Activated CD4-positive, alpha-beta T cell treated with anti-CD3 and anti-CD28 coated beads, Interleukin-2, amount 10 ng/mL, durations not matched to agents 24 days and 14 days (primary cell): ENCODE data around the gene LRP6. TPM values are rescaled to one million over a fixed set of nuclear protein-coding genes. Genes with fewer than 3 reads are reported as not detected.

ENCODE experiments used
- DNase-seq: peaks from one replicate; pipeline ENCODE4 v3.0.0; 2022
- H3K27ac Mint-ChIP-seq: one replicate; pipeline ENCODE4 v1.8.0; 2022; ENCODE audit warnings: mild to moderate bottlenecking, mixed read lengths
- H3K27me3 Mint-ChIP-seq: one replicate; pipeline ENCODE4 v1.8.0; 2022; ENCODE audit warnings: mixed read lengths
- H3K36me3 Mint-ChIP-seq: one replicate; pipeline ENCODE4 v1.8.0; 2022; ENCODE audit warnings: low read depth, mild to moderate bottlenecking, mixed read lengths
- H3K4me1 Mint-ChIP-seq: one replicate; pipeline ENCODE4 v1.8.0; 2021; ENCODE audit warnings: mixed read lengths
- H3K4me3 Mint-ChIP-seq: one replicate; pipeline ENCODE4 v1.8.0; 2022; ENCODE audit warnings: mild to moderate bottlenecking, moderate library complexity, mixed read lengths
- H3K9me3 Mint-ChIP-seq: one replicate; pipeline ENCODE4 v1.8.0; 2021; ENCODE audit warnings: mixed read lengths
- intact Hi-C: fragments of 100-400 bp; cut with micrococcal nuclease; formaldehyde crosslinking; loops from one replicate; pipeline ENCODE4 v1.15.1; 2023
- total RNA-seq: library from RNA; stranded (reverse); gene quantifications from 2 replicates; pipeline ENCODE4 v1.2.3, GENCODE V29; 2022

LRP6 gene
- total RNA-seq, 1 donor from 2014 or later, result 8.4 TPM

DNA sequence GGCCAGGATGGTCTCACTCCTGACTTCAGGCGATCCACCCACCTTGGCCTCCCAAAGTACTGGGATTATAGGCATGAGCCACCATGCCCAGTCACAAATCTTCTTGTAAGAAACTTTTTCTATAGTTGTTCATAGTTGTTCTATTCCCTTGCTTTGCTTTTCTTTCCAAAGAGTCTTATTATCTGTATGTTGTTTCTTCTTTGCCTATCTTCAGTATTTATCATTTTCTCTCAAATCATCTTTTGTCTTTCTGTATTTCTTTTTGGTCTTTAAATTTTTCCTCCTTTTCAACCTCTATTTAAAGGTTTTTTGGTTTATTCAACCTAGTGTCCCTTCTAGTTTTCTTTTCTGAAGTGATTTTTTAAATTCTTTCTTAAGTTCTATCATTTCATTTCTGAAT lies 68.7 kb downstream of the LRP6 start:
- Mint-ChIP-seq H3K27ac (no peak overlapping the region), H3K4me1 (peaks cover 5% of the 10 kb centered on the region), H3K27me3 (peaks cover 30% of the 10 kb centered on the region), H3K9me3 (peaks cover 24% of the 10 kb centered on the region), H3K4me3 (no peak overlapping the region), H3K36me3 (peaks cover 3% of the 10 kb centered on the region)
- DNase-seq, result no peak
- intact Hi-C loops, result no loop called here

GRCh38 chr12:12197128-12197527 lies 69.7 kb downstream of the LRP6 start:
- peaks cover 24% of the 10 kb centered on the region for H3K9me3 Mint-ChIP-seq
- no peak overlapping the region for H3K27ac Mint-ChIP-seq
- H3K4me1 Mint-ChIP-seq, result peaks cover 5% of the 10 kb centered on the region
- no peak for DNase-seq
- intact Hi-C loops, result no loop called here
- H3K27me3 Mint-ChIP-seq, result peaks cover 38% of the 10 kb centered on the region
- no peak overlapping the region for H3K4me3 Mint-ChIP-seq
- H3K36me3 Mint-ChIP-seq, result peaks cover 3% of the 10 kb centered on the region

- H3K4me1 Mint-ChIP-seq, result no peaks in the 10 kb centered on the region
- H3K4me3 Mint-ChIP-seq, result no peak overlapping the region
- no peak for DNase-seq
- H3K27me3 Mint-ChIP-seq, result peaks cover 43% of the 10 kb centered on the region
- H3K9me3 Mint-ChIP-seq, result peaks cover 24% of the 10 kb centered on the region
- peaks cover 3% of the 10 kb centered on the region for H3K36me3 Mint-ChIP-seq
- intact Hi-C loops, result no loop called here
- H3K27ac Mint-ChIP-seq, result no peak overlapping the region
Measured at GRCh38 chr12:12195516-12195915, 71.3 kb downstream of the LRP6 start.

- peaks cover 21% of the 10 kb centered on the region for H3K9me3 Mint-ChIP-seq
- peaks cover 44% of the 10 kb centered on the region for H3K27me3 Mint-ChIP-seq
- H3K4me3 Mint-ChIP-seq, result no peak overlapping the region
- H3K27ac Mint-ChIP-seq, result no peak overlapping the region
- DNase-seq, result no peak
- intact Hi-C loops, result no loop called here
- no peaks in the 10 kb centered on the region for H3K36me3 Mint-ChIP-seq
- no peaks in the 10 kb centered on the region for H3K4me1 Mint-ChIP-seq
Measured at GRCh38 chr12:12195081-12195480, 71.8 kb downstream of the LRP6 start.

DNA sequence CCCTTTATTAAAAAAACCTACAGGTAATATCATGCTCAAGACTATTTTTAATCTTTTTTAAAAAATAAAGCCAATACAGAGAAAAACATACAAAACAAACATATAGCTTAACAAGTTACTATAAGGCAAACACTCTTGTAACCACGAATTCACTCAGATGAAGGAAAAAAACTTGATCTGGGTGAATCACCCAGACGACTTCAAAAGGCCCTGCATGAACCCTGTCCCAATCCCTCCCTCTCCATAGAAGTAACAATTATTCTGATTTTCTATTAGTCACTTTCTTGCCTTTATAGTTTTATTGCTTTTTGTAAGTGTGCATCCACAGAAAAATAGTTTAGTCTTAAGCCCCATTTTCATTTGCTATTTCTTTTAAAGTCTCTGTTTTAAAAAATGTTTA lies 72.6 kb downstream of the LRP6 start:
- no peak for DNase-seq
- Mint-ChIP-seq H3K4me3 (no peak overlapping the region), H3K27me3 (peaks cover 45% of the 10 kb centered on the region), H3K9me3 (peaks cover 18% of the 10 kb centered on the region), H3K36me3 (no peaks in the 10 kb centered on the region), H3K4me1 (no peaks in the 10 kb centered on the region), H3K27ac (no peak overlapping the region)
- intact Hi-C loops, result no loop called here

DNA sequence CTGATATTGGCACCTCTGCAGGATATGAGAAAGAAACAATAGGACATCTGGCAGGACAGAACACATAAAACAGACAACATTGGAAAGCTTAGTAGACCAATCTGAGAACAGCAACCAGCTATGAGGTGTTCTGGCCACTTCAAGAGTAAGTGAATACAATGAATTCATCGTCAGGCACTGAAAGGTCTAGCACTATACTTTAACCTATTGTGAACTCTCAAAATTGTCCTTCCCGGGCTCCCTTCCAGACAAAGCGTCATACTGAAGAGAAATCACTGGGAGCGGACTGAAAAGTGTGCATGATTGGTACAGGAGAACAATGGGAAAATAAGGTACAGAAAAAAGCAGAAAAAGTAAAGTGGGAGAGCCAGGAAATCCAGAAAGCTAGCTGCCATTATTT lies 75.8 kb downstream of the LRP6 start:
- no peaks in the 10 kb centered on the region for H3K36me3 Mint-ChIP-seq
- no peak for DNase-seq
- H3K9me3 Mint-ChIP-seq, result peaks cover 4% of the 10 kb centered on the region
- no peak overlapping the region for H3K27ac Mint-ChIP-seq
- peaks cover 43% of the 10 kb centered on the region for H3K27me3 Mint-ChIP-seq
- intact Hi-C loops, result no loop called here
- H3K4me3 Mint-ChIP-seq, result no peak overlapping the region
- no peaks in the 10 kb centered on the region for H3K4me1 Mint-ChIP-seq

GRCh38 chr12:12190087-12190809 lies 76.6 kb downstream of the LRP6 start:
- intact Hi-C loops, result no loop called here
- H3K9me3 Mint-ChIP-seq, result no peaks in the 10 kb centered on the region
- no peak for DNase-seq
- no peaks in the 10 kb centered on the region for H3K36me3 Mint-ChIP-seq
- H3K4me1 Mint-ChIP-seq, result no peaks in the 10 kb centered on the region
- no peak overlapping the region for H3K27ac Mint-ChIP-seq
- peaks cover 40% of the 10 kb centered on the region for H3K27me3 Mint-ChIP-seq
- no peak overlapping the region for H3K4me3 Mint-ChIP-seq

- Mint-ChIP-seq H3K4me1 (no peaks in the 10 kb centered on the region), H3K27ac (no peak overlapping the region), H3K4me3 (no peak overlapping the region), H3K36me3 (peaks cover 3% of the 10 kb centered on the region), H3K27me3 (peaks cover 34% of the 10 kb centered on the region), H3K9me3 (no peaks in the 10 kb centered on the region)
- intact Hi-C loops, result no loop called here
- no peak for DNase-seq
Measured at GRCh38 chr12:12185414-12185813, 81.4 kb downstream of the LRP6 start.

- H3K9me3 Mint-ChIP-seq, result no peaks in the 10 kb centered on the region
- H3K4me1 Mint-ChIP-seq, result no peaks in the 10 kb centered on the region
- no peak overlapping the region for H3K27ac Mint-ChIP-seq
- H3K27me3 Mint-ChIP-seq, result peaks cover 36% of the 10 kb centered on the region
- DNase-seq, result no peak
- intact Hi-C loops, result no loop called here
- no peak overlapping the region for H3K4me3 Mint-ChIP-seq
- peaks cover 3% of the 10 kb centered on the region for H3K36me3 Mint-ChIP-seq
Measured at GRCh38 chr12:12182703-12183365, 84.0 kb downstream of the LRP6 start.

- peaks cover 42% of the 10 kb centered on the region for H3K27me3 Mint-ChIP-seq
- DNase-seq, result no peak
- H3K9me3 Mint-ChIP-seq, result no peaks in the 10 kb centered on the region
- no peak overlapping the region for H3K4me3 Mint-ChIP-seq
- intact Hi-C loops, result no loop called here
- H3K4me1 Mint-ChIP-seq, result no peaks in the 10 kb centered on the region
- H3K36me3 Mint-ChIP-seq, result peaks cover 3% of the 10 kb centered on the region
- no peak overlapping the region for H3K27ac Mint-ChIP-seq
Measured at GRCh38 chr12:12181511-12181910, 85.3 kb downstream of the LRP6 start.

GRCh38 chr12:12180575-12180974 lies 86.3 kb downstream of the LRP6 start:
- H3K36me3 Mint-ChIP-seq, result peaks cover 3% of the 10 kb centered on the region

DNA sequence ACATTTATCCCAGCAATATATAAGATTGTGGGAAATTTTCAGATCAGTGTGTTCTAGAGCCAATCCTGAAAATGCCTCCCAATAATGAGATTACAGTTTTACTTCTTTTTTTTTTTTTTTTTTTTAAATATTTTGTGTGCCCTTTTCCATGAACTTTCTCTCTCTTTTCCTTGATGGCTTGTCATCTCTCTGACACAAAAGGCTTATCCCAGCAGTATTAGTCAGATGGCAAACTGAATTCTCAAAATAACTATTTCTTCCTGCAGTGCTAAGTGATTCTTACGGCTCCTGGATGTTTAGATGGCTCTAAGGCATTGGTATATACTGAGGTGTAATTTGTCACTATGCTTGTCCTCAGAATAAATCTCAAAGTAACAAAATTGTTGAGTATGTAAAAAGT lies 86.7 kb downstream of the LRP6 start:
- no peak overlapping the region for H3K27ac Mint-ChIP-seq
- no peak for DNase-seq
- H3K9me3 Mint-ChIP-seq, result no peaks in the 10 kb centered on the region
- H3K27me3 Mint-ChIP-seq, result peaks cover 44% of the 10 kb centered on the region
- H3K4me3 Mint-ChIP-seq, result no peak overlapping the region
- intact Hi-C loops, result no loop called here
- no peaks in the 10 kb centered on the region for H3K4me1 Mint-ChIP-seq
- H3K36me3 Mint-ChIP-seq, result peaks cover 3% of the 10 kb centered on the region

More at GRCh38 chr12:12180575-12180974, 86.3 kb downstream of the LRP6 start:
- Mint-ChIP-seq H3K27ac (no peak overlapping the region), H3K9me3 (no peaks in the 10 kb centered on the region), H3K27me3 (peaks cover 48% of the 10 kb centered on the region), H3K4me1 (no peaks in the 10 kb centered on the region), H3K4me3 (no peak overlapping the region)
- no peak for DNase-seq
- intact Hi-C loops, result no loop called here

DNA sequence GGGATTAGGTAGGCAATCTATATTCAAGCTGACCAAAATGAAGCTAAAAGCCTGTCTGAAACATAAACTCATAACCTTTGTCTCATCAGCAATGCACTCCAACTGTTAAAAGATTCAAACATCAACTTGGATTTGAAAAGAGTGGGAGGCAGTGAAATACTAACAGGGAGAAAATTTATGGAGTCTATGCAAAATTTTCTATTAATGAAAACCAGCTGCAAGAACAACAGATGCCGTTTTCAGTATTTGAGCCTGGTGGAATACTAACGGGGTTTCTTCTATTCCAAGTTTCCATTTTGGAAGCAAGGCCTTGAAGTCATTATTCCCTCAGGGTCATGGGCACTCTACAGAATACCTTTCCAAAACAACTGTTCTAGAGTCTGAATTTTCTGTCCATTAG lies 88.3 kb downstream of the LRP6 start:
- DNase-seq, result no peak
- no peaks in the 10 kb centered on the region for H3K9me3 Mint-ChIP-seq
- peaks cover 3% of the 10 kb centered on the region for H3K36me3 Mint-ChIP-seq
- no peaks in the 10 kb centered on the region for H3K4me1 Mint-ChIP-seq
- H3K27me3 Mint-ChIP-seq, result peaks cover 49% of the 10 kb centered on the region
- H3K27ac Mint-ChIP-seq, result no peak overlapping the region
- intact Hi-C loops, result loop anchor here (10.0 kb wide), 2 partner anchors 146 to 624 kb away; no protein-coding TSS in a partner anchor
- no peak overlapping the region for H3K4me3 Mint-ChIP-seq

DNA sequence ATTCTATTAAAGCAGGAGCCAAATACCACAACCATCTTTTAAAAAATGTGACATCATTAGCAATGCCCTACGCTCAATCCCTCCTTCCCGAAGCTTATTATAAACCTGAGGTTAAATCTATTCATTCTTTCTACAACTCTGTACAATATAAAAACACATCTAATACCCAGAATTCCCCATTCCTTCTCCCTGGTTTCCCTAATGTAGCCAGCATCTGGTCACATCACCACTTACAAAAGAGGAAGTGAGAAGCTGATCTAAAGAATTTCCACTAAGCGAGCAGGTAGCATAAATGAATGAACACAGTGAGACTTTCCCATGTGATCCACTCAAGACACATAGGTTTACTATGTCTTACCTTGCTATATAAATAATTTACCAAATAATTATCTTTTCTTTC lies 90.4 kb downstream of the LRP6 start:
- Mint-ChIP-seq H3K9me3 (no peaks in the 10 kb centered on the region), H3K27me3 (peaks cover 52% of the 10 kb centered on the region), H3K4me1 (peaks cover 12% of the 10 kb centered on the region), H3K27ac (no peak overlapping the region), H3K36me3 (peaks cover 3% of the 10 kb centered on the region), H3K4me3 (no peak overlapping the region)
- DNase-seq, result no peak
- intact Hi-C loops, result loop anchor here (10.0 kb wide), 2 partner anchors 148 to 622 kb away; no protein-coding TSS in a partner anchor
